ENCODE measurements around the gene GAL3ST3.
"Not testable (repeated sequence)": the region's sequence is repeated elsewhere in the genome, so short reads cannot be mapped to it uniquely, and the experiment has no call there.

GAL3ST3 gene, protein sequence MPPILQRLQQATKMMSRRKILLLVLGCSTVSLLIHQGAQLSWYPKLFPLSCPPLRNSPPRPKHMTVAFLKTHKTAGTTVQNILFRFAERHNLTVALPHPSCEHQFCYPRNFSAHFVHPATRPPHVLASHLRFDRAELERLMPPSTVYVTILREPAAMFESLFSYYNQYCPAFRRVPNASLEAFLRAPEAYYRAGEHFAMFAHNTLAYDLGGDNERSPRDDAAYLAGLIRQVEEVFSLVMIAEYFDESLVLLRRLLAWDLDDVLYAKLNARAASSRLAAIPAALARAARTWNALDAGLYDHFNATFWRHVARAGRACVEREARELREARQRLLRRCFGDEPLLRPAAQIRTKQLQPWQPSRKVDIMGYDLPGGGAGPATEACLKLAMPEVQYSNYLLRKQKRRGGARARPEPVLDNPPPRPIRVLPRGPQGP

DNA sequence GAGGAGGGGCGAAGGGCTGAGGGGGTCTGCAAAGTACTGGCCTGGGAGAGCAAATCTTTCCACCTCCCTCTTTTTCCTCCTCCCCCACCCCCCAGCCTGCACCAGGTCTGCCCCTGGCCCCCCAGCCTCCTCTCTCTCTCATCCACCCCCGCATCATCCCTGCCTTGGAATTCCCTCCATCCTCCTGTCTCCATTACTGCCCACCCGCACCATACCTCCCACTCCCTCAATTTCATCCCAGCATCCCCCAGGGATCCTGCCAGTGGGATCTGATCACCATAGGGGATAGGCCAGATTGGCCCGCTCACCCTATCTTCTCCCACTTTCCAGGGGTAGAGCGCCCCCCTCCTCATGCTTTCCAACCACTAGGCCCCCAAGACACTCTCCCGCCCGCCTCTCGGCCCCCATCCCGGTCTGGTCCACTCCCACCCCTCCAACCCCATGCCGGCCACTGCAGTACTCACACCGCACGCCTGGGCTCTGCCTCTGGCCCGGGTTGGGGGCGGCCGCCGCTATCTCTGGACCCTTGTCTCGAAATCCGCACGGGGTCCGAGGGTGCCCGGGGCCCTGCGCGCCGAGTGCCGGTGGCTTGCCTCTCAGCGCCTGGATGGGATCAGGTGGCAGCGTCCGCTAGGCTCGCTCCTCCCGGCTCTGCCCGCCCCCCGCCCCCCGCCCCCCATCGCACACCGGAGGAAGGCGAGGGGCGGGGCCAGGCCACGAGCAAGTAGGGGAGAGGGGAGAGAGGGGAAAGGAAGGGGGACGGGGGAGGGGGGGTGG, at the start of gene GAL3ST3:
GAL3ST3 (minus strand) TSS at position 615 of the 777 bp plus-strand sequence. CDS start 3,746 bp downstream, outside the sequence.
- no peak for DNase-seq

DNA sequence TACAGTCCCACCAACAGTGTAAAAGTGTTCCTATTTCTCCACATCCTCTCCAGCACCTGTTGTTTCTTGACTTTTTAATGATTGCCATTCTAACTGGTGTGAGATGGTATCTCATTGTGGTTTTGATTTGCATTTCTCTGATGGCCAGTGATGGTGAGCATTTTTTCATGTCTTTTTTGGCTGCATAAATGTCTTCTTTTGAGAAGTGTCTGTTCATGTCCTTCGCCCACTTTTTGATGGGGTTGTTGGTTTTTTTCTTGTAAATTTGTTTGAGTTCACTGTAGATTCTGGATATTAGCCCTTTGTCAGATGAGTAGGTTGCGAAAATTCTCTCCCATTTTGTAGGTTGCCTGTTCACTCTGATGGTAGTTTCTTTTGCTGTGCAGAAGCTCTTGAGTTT, 43.2 kb upstream of the GAL3ST3 start:
- not testable (repeated sequence) for DNase-seq

DNA sequence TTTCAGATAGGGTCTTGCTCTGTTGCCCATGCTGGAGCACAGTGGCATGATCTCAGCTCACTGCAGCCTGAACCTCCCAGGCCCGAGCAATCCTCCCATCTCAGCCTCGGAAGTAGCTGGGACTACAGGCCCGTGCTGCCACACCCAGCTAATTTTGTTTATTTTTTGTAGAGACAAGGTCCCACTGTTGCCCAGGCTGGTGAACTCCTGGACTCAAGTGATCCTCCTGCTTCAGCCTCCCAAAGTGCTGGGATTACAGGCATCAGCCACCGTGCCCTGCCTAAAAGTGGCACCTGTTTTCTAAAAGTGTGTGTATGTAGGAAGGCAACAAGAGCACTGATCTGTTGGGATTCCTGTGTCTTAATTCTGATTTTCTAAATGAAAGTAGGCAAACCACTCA, 41.3 kb upstream of the GAL3ST3 start:
- no peak for DNase-seq

DNA sequence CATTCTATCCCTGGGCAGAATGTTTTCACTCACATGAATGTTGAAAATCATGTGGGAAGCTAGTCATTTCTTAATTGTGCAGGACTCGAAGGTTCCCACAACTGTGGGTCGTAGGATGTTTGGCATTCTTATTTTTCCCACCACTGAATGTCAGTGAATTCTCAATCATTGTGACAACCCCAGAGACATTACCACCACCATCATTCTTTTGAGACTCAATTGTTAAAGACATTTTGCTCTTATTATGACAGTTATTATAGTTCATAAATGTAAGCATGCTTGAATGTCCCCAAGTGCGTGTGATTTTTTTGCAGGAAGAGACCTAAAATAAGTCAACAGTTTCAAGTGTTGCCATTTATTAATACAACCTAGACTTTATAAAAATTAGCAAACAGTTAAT, 40.1 kb upstream of the GAL3ST3 start:
- DNase-seq = no peak

DNA sequence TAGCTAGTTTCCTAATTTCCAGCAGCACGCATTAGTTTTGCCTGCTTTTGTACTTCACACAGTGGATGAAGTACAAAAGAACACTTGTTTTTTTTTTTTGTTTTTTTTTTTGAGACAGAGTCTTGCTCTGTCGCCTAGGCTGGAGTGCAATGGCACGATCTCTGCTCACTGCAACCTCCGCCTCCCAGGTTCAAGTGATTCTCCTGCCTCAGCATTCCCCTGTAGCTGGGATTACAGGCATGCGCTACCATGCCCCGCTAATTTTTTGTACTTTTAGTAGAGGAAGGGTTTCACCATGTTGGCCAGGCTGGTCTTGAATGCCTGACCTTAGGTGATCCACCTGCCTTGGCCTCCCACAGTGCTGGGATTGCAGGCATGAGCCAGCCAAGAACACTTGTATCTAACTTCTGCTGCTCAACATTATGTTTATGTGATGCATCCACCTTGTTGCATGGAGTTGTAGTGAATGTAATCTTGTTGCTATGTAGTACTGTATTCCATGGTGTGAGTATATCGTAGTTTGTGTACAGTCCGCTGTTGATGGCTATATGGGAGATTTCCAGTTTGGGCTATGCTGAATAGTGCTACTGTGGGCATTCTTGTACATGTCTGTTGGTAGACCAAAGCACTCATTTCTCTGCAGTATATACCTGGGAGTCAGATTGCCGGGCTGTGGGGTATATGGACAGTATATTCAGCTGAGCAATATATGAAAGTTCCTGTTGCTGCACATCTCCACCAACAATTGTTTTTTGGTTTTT, 38.4 kb upstream of the GAL3ST3 start:
- DNase-seq = no peak

DNA sequence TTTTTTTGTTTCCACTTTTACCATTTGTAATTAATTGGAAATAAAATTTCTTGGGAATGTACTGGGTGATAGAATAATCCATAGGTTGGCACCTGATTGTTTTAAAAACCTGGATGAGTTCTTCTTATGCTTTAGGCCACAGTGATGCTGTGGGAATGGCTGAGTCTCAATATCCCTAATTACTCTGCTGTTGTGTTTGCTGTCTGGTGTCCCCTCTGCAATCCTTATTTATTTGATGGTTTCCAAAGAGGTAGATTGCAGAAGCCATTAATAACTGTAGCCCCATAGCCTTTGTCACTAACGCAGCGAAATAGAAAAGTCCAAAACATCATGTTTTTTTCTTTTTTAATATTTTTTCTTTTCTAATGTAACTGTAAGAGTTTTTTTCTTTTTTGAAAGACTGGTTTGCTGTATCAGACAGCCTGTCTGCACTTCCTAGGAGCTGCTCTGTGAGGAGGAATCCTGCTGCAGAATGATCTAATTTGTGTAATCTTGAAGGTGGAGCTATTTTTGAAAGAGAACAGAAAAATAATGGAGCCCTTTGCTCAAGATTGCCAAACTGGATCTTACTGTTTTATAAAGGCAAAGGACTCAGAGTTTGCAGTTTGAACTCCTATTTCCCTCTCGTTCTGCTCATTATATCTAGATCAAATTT, 36.0 kb upstream of the GAL3ST3 start:
- no peak for DNase-seq

DNA sequence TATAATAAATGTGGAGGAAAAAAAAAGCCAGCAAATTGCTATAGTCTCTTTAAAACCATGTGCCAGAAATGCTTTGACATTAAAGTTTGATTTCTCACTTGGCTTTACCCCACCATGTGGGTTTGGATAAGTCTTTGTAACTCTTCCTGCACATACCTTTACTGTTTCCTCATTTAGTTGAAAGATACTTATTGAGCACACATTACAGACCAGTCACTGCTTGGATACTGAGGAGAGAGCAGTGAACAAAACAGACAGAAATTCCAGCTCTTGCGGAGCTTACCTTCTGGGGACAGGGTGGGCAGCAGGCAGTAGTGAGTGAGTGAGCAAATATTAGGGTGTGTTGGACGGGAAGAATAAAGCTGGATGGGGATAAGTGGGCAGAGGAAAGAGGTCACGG, 34.8 kb upstream of the GAL3ST3 start:
- DNase-seq = no peak

DNA sequence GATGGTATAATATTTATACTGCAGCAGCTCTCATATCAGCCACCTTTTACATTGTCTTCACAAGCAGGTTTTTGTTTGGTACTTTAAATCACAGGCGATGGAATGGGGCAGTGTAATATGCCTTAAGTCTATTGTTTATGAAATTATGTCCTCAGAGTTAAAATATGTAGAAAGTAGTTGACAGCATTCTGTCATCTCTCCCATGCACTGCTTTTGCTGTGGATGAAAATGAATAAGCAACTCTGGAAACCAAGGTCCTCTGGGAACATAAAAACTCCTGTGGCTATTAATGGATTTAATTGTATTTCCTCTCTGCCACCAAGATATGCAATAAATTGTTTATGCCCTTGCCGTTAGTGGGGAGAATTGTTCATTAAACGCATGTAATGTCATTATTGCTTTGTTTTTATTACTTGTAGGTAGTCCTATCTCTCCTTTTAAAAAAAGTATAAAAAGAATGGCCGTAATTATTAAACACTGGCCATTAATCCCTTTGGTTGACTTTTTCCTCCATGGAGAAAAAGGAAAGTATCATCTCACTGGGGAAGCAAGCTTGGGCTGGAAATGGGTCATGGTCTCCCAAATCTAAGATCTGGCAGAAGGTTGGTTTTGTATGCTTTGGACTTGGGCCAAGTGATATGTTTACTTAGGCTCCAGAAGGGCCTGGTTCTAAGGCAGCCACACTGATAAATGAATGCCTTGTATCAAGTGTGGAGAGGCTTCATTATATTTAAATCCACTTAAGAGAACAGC, 34.2 kb upstream of the GAL3ST3 start:
- no peak for DNase-seq

DNA sequence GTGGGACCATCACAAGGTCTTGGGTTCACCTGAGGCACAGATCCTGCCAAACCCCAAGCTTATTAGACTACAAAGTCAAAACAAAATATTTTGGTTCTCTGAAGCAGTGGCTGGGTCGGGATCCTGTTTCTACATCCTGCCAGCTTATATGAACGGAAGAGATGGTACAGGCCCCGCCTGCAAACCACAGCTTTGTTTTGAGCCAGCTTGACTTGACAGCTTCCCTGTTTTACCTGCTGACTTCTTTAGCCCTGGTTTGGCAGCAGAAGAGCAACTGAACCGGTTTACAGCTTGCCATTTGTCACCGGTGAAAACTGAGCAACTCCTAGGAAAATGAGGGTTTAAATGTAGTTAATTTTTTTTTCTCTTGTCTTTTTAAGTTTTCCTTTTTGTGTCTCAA, 32.5 kb upstream of the GAL3ST3 start:
- DNase-seq = peak; percentile 53

DNA sequence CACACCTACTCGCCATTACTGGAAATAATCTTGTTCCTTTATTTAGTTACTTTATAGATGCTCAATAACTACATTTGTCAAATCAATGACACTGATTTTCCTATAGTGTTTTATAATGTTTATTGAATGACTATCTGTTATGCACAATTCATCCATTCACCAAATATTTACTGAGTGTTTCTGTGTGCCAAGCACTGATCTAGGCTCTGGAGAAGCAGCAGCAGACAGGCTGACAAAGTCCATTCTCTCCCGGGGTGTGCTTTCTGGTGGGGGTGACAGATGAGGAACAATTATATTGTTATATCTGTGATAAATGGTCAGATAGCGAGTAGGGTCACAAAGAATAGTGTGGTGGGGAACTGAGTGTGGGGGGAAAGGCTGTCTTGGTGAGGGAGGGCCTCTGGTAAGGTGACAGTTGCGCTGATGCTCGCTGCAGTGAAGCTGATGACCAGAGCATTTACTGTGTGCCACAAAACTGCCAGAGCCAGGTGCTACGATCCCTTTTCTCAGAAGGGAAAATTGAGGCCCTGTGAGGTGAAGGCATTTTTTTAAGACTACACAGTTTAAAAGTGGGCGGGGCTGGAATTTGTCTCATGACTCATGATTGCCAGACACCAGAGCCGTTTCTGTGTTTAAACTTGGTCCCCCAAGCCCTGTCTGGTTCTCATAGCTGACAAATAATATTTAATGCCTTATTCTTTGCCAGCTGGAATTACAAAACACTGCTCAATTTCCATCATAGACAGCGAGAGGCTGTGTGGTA, 31.3 kb upstream of the GAL3ST3 start:
- DNase-seq = peak; percentile 70

DNA sequence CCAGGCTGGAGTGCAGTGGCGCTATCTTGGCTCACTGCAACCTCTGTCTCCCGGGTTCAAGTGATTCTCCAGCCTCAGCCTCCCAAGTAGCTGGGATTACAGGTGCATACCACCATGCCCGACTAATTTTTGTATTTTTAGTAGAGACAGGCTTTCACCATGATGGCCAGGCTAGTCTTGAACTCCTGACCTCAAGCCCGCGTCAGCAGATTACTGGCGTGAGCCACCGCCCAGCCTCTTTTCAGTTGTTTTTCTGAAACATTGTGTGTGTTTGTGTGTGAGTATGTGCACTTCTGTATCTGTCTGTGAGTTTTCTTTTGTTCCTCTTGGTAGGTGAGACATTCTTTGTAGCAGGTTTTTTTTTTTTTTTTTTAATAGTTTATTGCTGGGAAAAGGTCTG, 30.0 kb upstream of the GAL3ST3 start:
- DNase-seq = not testable (repeated sequence)

DNA sequence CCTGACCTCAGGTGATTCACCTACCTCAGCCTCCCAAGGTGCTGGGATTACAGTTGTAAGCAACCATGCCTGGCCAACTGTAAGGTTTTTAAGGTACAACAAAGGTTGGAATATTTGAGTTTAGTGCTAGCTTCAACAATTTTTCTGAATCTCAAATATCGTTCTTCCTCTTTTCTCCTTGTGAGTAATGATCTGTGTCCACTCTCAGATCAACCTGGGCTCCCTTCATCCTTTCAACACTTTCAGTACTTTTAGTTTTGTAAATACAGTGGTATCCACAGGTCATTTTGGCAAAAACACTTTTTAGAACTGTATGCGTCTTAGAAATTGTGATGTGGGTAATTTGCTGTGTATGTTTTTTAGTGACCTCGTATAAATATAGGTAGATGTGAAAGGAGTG, 29.0 kb upstream of the GAL3ST3 start:
- no peak for DNase-seq

DNA sequence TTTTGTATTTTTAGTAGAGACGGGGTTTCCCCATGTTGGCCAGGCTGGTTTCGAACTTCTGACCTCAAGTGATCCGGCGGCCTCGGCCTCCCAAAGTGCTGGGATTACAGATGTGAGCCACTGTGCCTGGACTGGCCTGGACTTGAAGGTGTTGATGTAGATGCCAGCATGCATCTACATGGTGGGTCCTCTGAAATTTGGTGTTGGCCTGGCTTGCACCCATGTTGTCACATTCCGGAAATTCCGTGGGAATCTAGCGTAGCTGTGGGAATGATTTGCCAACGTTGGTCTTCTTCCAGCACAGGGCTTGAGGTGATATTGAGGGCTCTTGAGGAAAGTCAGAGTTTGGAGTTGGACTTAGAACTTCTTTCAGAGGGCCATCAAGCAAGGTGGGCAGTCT, 27.6 kb upstream of the GAL3ST3 start:
- no peak for DNase-seq

DNA sequence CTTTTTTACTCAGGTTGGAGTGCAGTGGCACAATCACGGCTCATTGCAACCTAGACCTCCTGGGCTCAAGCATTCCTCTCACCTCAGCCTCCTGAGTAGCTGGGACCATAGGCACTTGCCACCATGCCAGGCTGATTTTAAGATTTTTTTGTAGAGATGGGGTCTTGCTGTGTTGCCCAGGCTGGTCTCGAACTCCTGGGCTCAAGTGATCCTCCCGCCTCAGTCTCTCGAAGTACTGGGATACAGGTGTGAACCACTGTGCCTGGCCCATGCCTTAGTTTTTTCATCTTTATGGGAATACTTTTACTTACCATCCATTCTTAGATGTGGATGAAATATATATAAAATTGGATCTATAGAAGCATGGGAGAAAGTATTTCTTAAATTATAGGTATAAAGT, 26.3 kb upstream of the GAL3ST3 start:
- DNase-seq = no peak

DNA sequence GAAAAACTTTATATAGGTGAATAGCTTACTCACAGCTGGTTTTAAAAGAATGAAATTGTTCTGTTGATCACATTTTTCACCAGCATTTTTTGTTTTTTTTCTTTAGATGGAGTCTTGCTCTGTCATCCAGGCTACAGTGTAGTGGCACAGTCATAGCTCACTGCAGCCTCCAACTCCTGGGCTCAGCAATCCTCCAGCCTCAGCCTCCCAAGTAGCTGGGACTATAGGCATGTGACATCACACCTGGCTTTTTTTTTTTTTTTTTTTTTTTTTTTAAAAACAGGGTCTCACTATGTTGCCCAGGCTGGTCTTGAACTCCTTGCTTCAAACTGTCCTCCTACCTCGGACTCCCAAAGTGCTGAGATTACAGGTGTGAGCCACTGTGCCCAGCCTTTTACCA, 24.7 kb upstream of the GAL3ST3 start:
- peak; percentile 41 for DNase-seq

DNA sequence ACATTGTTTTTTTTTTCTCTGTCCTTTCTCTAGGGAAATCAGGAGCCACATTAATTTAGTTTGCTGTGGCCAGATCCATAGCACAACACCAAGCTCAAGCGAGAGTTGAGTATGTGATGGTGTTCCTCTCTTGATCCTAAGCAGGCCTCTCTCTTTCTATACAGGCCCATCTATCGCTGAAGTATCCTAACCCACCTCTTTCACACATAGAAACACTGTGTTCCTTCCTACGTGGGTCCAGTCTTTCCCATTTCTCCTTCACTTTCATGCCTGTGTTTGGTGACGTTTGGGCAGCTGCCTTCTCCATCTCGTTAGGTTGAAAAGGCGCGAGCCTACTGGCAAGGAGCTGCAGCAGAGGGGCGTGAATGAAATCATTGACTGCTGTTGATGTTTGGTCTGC, 23.6 kb upstream of the GAL3ST3 start:
- DNase-seq = no peak

DNA sequence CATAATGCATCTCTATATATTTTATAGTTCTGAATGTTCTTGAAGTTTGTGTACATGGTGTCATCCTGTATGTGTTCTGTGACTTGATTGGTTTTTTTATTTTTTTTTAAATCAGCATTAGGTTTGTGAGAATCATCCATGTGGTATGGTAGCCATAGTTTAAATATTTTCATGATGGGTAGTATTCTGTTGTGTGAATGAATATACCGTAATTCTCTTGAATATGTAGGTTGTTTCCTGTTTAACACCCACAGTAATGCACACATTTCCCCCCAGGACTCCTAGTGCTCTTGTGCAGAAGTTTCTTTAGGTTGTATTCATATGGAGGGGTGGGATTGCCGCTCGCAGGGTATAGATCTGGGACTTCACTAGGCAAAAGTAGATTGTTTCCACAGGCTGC, 23.1 kb upstream of the GAL3ST3 start:
- DNase-seq = no peak

DNA sequence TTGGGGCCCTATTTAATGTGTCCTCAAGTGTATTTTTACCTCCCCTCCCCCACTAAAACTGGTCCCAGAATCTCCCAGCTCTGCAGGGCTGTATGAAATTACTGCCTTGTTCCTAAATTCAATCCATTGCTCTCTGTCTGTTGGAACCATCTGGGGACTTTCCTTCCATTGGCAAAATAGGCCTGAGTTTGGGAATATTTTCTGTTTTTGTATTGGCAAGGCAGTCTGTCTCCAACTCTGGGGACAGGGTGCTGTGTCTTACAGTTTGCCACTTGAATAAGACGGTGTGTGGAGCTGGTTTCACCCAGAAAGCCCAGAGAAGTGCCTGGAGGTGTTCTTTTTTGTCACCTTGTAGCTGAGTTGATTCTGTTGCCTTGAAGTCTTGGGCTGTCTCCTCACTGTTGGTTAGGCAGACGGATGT, 22.4 kb upstream of the GAL3ST3 start:
- no peak for DNase-seq

DNA sequence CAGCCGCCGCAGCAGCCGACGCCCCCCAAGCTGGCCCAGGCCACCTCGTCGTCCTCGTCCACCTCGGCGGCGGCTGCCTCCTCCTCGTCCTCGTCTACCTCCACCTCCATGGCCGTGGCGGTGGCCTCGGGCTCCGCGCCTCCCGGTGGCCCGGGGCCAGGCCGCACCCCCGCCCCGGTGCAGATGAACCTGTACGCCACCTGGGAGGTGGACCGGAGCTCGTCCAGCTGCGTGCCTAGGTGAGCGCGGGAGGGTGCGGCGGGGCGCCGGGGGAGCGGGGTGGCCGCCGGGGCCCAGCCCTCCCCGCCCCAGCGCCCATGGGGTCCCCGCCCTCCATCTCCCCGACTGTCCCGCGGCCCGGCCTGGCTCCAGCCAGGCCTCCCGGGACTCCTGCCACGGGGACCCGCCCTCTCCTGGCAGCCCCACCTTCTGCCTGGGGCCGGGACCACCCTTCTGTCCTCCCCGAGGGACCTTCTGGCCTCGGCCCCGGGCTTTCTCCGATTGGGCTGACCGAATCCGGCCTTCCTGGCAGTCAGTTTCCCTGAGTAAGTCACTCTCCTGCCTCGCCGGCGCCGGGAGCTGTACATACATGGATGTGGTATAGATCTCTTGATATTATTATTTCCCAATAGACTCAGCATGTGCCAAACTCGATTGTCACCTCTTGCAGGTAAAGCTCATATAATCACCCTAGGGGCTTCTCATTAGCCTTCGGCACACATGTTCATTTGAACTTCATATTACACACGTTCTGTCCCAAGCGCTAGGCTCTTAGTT, 21.8 kb upstream of the GAL3ST3 start:
- DNase-seq = peak; percentile 28

All from activated naive CD4-positive, alpha-beta T cell treated with anti-CD3 and anti-CD28 coated beads, Interleukin-2, amount 50 U/mL, for 16 hours (primary cell).